ENCODE data around the gene TRIP11.

Gene TRIP11

GRCh38 chr14:91968280-91968679 lies 71.6 kb downstream of the TRIP11 start:
- Histone ChIP-seq H3K27ac (no peak overlapping the region), H3K4me3 (no peak overlapping the region)
- DNase-seq (ENCODE audit: low spot score), result no peak
- TF ChIP-seq CTCF (IDR thresholded peaks at IDR 0.05), result no peak

- Histone ChIP-seq H3K4me3 (no peak overlapping the region), H3K27ac (no peak overlapping the region)
- DNase-seq (ENCODE audit: low spot score), result no peak
- TF ChIP-seq CTCF (IDR thresholded peaks at IDR 0.05), result no peak
Observed at GRCh38 chr14:91964724-91965123, 75.1 kb downstream of the TRIP11 start.

GRCh38 chr14:91964011-91964410 lies 75.8 kb downstream of the TRIP11 start:
- TF ChIP-seq CTCF (IDR thresholded peaks at IDR 0.05), result no peak
- DNase-seq (ENCODE audit: low spot score), result no peak
- H3K4me3 ChIP-seq, result no peak overlapping the region
- no peak overlapping the region for H3K27ac ChIP-seq

- Histone ChIP-seq H3K27ac (no peak overlapping the region), H3K4me3 (no peak overlapping the region)
- no peak for DNase-seq (ENCODE audit: low spot score)
- TF ChIP-seq CTCF (IDR thresholded peaks at IDR 0.05), result no peak
Observed at GRCh38 chr14:91963465-91963864, 76.4 kb downstream of the TRIP11 start.

- TF ChIP-seq CTCF (IDR thresholded peaks at IDR 0.05), result no peak
- Histone ChIP-seq H3K4me3 (no peak overlapping the region), H3K27ac (no peak overlapping the region)
- DNase-seq (ENCODE audit: low spot score), result no peak
Observed at GRCh38 chr14:91961297-91962220, 78.3 kb downstream of the TRIP11 start.

- Histone ChIP-seq H3K4me3 (no peak overlapping the region), H3K27ac (no peak overlapping the region)
- no peak for TF ChIP-seq CTCF (IDR thresholded peaks at IDR 0.05)
- DNase-seq (ENCODE audit: low spot score), result no peak
Observed at GRCh38 chr14:91957876-91958313, 82.0 kb downstream of the TRIP11 start.

GRCh38 chr14:91956616-91957015 lies 83.2 kb downstream of the TRIP11 start:
- DNase-seq (ENCODE audit: low spot score), result no peak
- Histone ChIP-seq H3K27ac (no peak overlapping the region), H3K4me3 (no peak overlapping the region)
- no peak for TF ChIP-seq CTCF (IDR thresholded peaks at IDR 0.05)

Data from coronary artery (tissue), 2 donors.